CD4-positive, alpha-beta T cell treated with Interleukin-15 for 1 hour (primary cell): ENCODE measurements around the gene PRCC.

Experiments
- DNase-seq: peaks from one replicate; pipeline ENCODE4 v3.0.0-alpha.2; 2020

Gene PRCC

GRCh38 chr1:156767101-156767878 is at the start of gene PRCC:
TSS of gene PRCC (plus strand) at chr1:156767535. CDS start at chr1:156767772, 237 bp downstream.
- peak; percentile 99 for DNase-seq

- no peak for DNase-seq
These were observed 46.2 kb upstream of the PRCC start for GRCh38 chr1:156721131-156721530.

GRCh38 chr1:156721535-156721934 is 45.8 kb upstream of the PRCC start:
- no peak for DNase-seq

- DNase-seq: peak; percentile 82
These were observed 41.6 kb upstream of the PRCC start for GRCh38 chr1:156725683-156726280.

- peak; percentile 34 for DNase-seq
These were observed 40.6 kb upstream of the PRCC start for GRCh38 chr1:156726549-156727226.

- DNase-seq: no peak
These were observed 39.8 kb upstream of the PRCC start for GRCh38 chr1:156727492-156727891.

GRCh38 chr1:156727926-156728598 is 39.3 kb upstream of the PRCC start, which contains the start of gene METTL25B:
TSS of gene METTL25B (plus strand) at chr1:156728469. CDS start at chr1:156729105, 636 bp downstream.
- DNase-seq: no peak

- DNase-seq: peak; percentile 97
These were observed 38.5 kb upstream of the PRCC start, which contains the start of gene ISG20L2 for GRCh38 chr1:156728599-156729462. TSS of gene ISG20L2 (minus strand) at chr1:156728766. CDS start at chr1:156727652, 1,114 bp downstream.

- no peak for DNase-seq
These were observed 33.2 kb upstream of the PRCC start for GRCh38 chr1:156733989-156734584.

- DNase-seq: no peak
These were observed 28.9 kb upstream of the PRCC start for GRCh38 chr1:156738407-156738806.

GRCh38 chr1:156738916-156739315 is 28.4 kb upstream of the PRCC start:
- no peak for DNase-seq

- no peak for DNase-seq
These were observed 27.0 kb upstream of the PRCC start for GRCh38 chr1:156740237-156740740.

- peak; percentile 99 for DNase-seq
These were observed 26.4 kb upstream of the PRCC start, which contains the start of gene MRPL24 for GRCh38 chr1:156740741-156741480. TSS of gene MRPL24 (minus strand) at chr1:156741088. CDS start at chr1:156738704, 2,384 bp downstream.

GRCh38 chr1:156741481-156741983 is 25.8 kb upstream of the PRCC start:
- DNase-seq: no peak

GRCh38 chr1:156742017-156742416 is 25.3 kb upstream of the PRCC start:
- DNase-seq: no peak

- no peak for DNase-seq
These were observed 24.5 kb upstream of the PRCC start for GRCh38 chr1:156742801-156743200.

GRCh38 chr1:156743367-156744302 is 23.7 kb upstream of the PRCC start:
- no peak for DNase-seq

- DNase-seq: no peak
These were observed 23.0 kb upstream of the PRCC start for GRCh38 chr1:156744344-156744743.

- DNase-seq: no peak
These were observed 22.4 kb upstream of the PRCC start for GRCh38 chr1:156744786-156745419.
